Heart left ventricle (tissue), 16 donors: Measurements from ENCODE around the gene DNM3. TPM values are rescaled to one million over a fixed set of nuclear protein-coding genes. Genes with fewer than 3 reads are reported as not detected.

Experiments
- ATAC-seq, 4 donors: fragments of 200-7000 bp; cut with Tn5 transposase; one replicate each; pipeline ENCODE4 v1.9.1; 2020 to 2022; ENCODE audit warnings: moderate library complexity in 4 of 4, mild to moderate bottlenecking in 3 of 4, moderate number of reproducible peaks in 1 of 4
- DNase-seq, 5 donors: peaks; one replicate each; pipeline ENCODE4 v3.0.0-alpha.2; 2020
- H3K27ac ChIP-seq, 12 donors: fragments of 200-600 bp; sonication (generic) in 4 of 12; one replicate each; pipeline versions ENCODE4 v1.5.0 to v1.8.0; 2016 to 2022; ENCODE audit warnings: mild to moderate bottlenecking in 2 of 12
- H3K27me3 ChIP-seq, 9 donors: fragments of 200-600 bp; sonication (generic) in 2 of 9; one replicate each; pipeline versions ENCODE4 v1.5.1 to v1.8.0; 2016 to 2022; ENCODE audit warnings: mild to moderate bottlenecking in 3 of 9
- H3K36me3 ChIP-seq, 9 donors: fragments of 200-600 bp; sonication (generic) in 2 of 9; one replicate each; pipeline versions ENCODE4 v1.5.0 to v1.8.0; 2018 to 2022; ENCODE audit warnings: mild to moderate bottlenecking in 2 of 9
- H3K4me1 ChIP-seq, 12 donors: fragments of 200-600 bp; sonication (generic) in 4 of 12; one replicate each; pipeline versions ENCODE4 v1.5.0 to v1.8.0; 2016 to 2022; ENCODE audit warnings: mild to moderate bottlenecking in 3 of 12
- H3K4me3 ChIP-seq, 12 donors: fragments of 200-600 bp; sonication (generic) in 4 of 12; one replicate each; pipeline versions ENCODE4 v1.5.0 to v1.8.0; 2017 to 2022; ENCODE audit warnings: mild to moderate bottlenecking in 9 of 12, moderate library complexity in 4 of 12
- H3K9me3 ChIP-seq, 12 donors: fragments of 200-600 bp; sonication (generic) in 4 of 12; one replicate each; pipeline versions ENCODE4 v1.5.0 to v1.8.0; 2016 to 2022; ENCODE audit warnings: mild to moderate bottlenecking in 1 of 12
- CTCF ChIP-seq, 12 donors: fragments of 200-600 bp; sonication (generic) in 4 of 12; IDR thresholded peaks; one replicate each; pipeline versions ENCODE4 v1.5.0 to v1.8.0; 2018 to 2022; ENCODE audit warnings: antibody characterized with exemption in 12 of 12, mild to moderate bottlenecking in 5 of 12
- POLR2A ChIP-seq, 2 donors: fragments of 450-650 bp; IDR thresholded peaks; one replicate each; pipeline ENCODE4 v1.6.1; 2017; ENCODE audit warnings: antibody characterized with exemption in 2 of 2, mild to moderate bottlenecking in 2 of 2, moderate library complexity in 2 of 2
- WGBS, 4 donors: extraction: QIAGEN DNeasy Blood & Tissue Kit in 2 of 4; methylation state at CpG; one replicate each; pipeline versions ENCODE4 v1.1.5 to v1.1.7; 2013 to 2018; 5-methylcytosine and 5-hydroxymethylcytosine counted together
- intact Hi-C, 10 donors: fragments of 100-400 bp; cut with DNase I; formaldehyde crosslinking; loops; one replicate each; pipeline versions ENCODE4 v1.11.1 to v1.14.2; 2022
- polyA plus RNA-seq, 2 donors: library from polyadenylated mRNA; stranded (reverse); fragments of 200-250 nt; gene quantifications; one replicate each; pipeline ENCODE4 v1.2.3, GENCODE V29; 2013
- total RNA-seq, 9 donors: library from RNA; depleted of rRNA in 2 of 9; stranded (reverse); fragments of >200 nt in 2 of 9; fragmentation: NEBNext Ultra II Directional in 3 of 9; extraction: Animal tissue kit (Norgen Biotek cat#: 25700) in 3 of 9; gene quantifications; one replicate each; pipeline versions ENCODE4 v1.1.0 to v1.2.4, GENCODE V29; 2016 to 2023
- donor health status: ischemic (EF 13 %, LVEDD 7.1; RV severe dilation, severe dysfunction).
- donor health status: healthy with polysubstance abuse.
- donor health status: DM: no; HTN: yes; CAD: no.
- donor health status: DM: no; HTN: no; CAD: no.
- donor health status: ischemic (EF 25% LVEDD 6.9; RV normal size, moderate dysfunction).
- donor health status: ischemic (EF 25% LVEDD 5.7; RV mildly dilated, moderate dysfunction).
- donor health status: healthy.
- donor health status: DM: yes; HTN: yes; CAD: no.
- donor health status: ischemic (EF 35%, LVEDD 5.7; RV mildly dilated, moderate dysfunction).
- donor health status: nonischemic (EF 11% LVEDD 7.7; RV severe dilation, severe dysfunction).
- donor health status: DM: yes; HTN: yes; CAD: no.
- donor health status: PGD.
- donor health status: ischemic (EF 29% LVEDD 5.4; RV normal size, mild dysfunction).
- donor health status: nonischemic (EF 23%, LVEDD 6.1; RV moderate dilation, normal function).

Gene DNM3
- total and polyA plus RNA-seq, 11 donors = 0.44 to 3.9 (median 1.9) TPM

GRCh38 chr1:172323686-172324085 is 482.4 kb downstream of the DNM3 start:
- Histone ChIP-seq H3K4me3 (no peak overlapping the region), H3K27me3 (no peaks in the 10 kb centered on the region), H3K4me1 (peaks cover 0 to 30% (median 10%) of the 10 kb centered on the region in 12 donors), H3K9me3 (peaks cover 0 to 3% (median 0%) of the 10 kb centered on the region in 12 donors), H3K36me3 (no peaks in the 10 kb centered on the region), H3K27ac (peak overlapping the region in 3 of 12 donors; percentile 2 to 69 (median 64))
- ATAC-seq (no peak), DNase-seq (no peak)
- WGBS, 4 donors = 71 to 85% (median 78%) methylated on average over 1 of the region's 1 CpG
- intact Hi-C loops = loop anchor here in 1 of 10 donors (5.0 kb wide), 1 partner anchor 34 kb away; no protein-coding TSS in a partner anchor
- TF ChIP-seq POLR2A (IDR thresholded peaks at IDR 0.05) (no peak), CTCF (IDR thresholded peaks at IDR 0.05) (no peak)

GRCh38 chr1:172324086-172324485 is 482.8 kb downstream of the DNM3 start:
- no peak for ATAC-seq
- WGBS, 4 donors = 83 to 93% (median 90%) methylated on average over 5 of the region's 5 CpGs
- DNase-seq = no peak
- Histone ChIP-seq H3K4me1 (peaks cover 0 to 30% (median 10%) of the 10 kb centered on the region in 12 donors), H3K27ac (no peak overlapping the region), H3K9me3 (peaks cover 0 to 3% (median 0%) of the 10 kb centered on the region in 12 donors), H3K4me3 (no peak overlapping the region), H3K36me3 (no peaks in the 10 kb centered on the region), H3K27me3 (no peaks in the 10 kb centered on the region)
- intact Hi-C loops = loop anchor here in 1 of 10 donors (5.0 kb wide), 1 partner anchor 33 kb away; no protein-coding TSS in a partner anchor
- TF ChIP-seq CTCF (IDR thresholded peaks at IDR 0.05) (no peak), POLR2A (IDR thresholded peaks at IDR 0.05) (no peak)

- Histone ChIP-seq H3K27ac (no peak overlapping the region), H3K4me1 (peaks cover 0 to 30% (median 10%) of the 10 kb centered on the region in 12 donors), H3K9me3 (peaks cover 0 to 3% (median 0%) of the 10 kb centered on the region in 12 donors), H3K36me3 (no peaks in the 10 kb centered on the region), H3K4me3 (no peak overlapping the region), H3K27me3 (no peaks in the 10 kb centered on the region)
- WGBS, 4 donors = 85 to 93% (median 92%) methylated on average over 1 of the region's 1 CpG
- intact Hi-C loops = loop anchor here in 1 of 10 donors (5.0 kb wide), 1 partner anchor 33 kb away; no protein-coding TSS in a partner anchor
- no peak for DNase-seq
- ATAC-seq = no peak
- no peak for TF ChIP-seq POLR2A (IDR thresholded peaks at IDR 0.05)
- TF ChIP-seq CTCF (IDR thresholded peaks at IDR 0.05) = no peak
Observed at GRCh38 chr1:172324761-172325160, 483.5 kb downstream of the DNM3 start.

GRCh38 chr1:172325531-172325930 is 484.2 kb downstream of the DNM3 start:
- no peaks in the 10 kb centered on the region for H3K36me3 ChIP-seq
- no peak for DNase-seq
- no peak overlapping the region for H3K27ac ChIP-seq
- no peak overlapping the region for H3K4me3 ChIP-seq
- H3K4me1 ChIP-seq = peaks cover 0 to 27% (median 9%) of the 10 kb centered on the region in 12 donors
- no peak for TF ChIP-seq CTCF (IDR thresholded peaks at IDR 0.05)
- no peak for TF ChIP-seq POLR2A (IDR thresholded peaks at IDR 0.05)
- H3K9me3 ChIP-seq = peaks cover 0 to 3% (median 0%) of the 10 kb centered on the region in 12 donors
- WGBS, 4 donors = 82 to 89% (median 84%) methylated on average over 2 of the region's 2 CpGs
- intact Hi-C loops = no loop called here
- H3K27me3 ChIP-seq = no peaks in the 10 kb centered on the region
- no peak for ATAC-seq
